Panc1 (cell line): Measurements from ENCODE around the gene CPSF4. TPM values are rescaled to one million over a fixed set of nuclear protein-coding genes. Genes with fewer than 3 reads are reported as not detected.
A peak's percentile ranks its signal among the peaks of the same experiment; 100 is the strongest.

ENCODE experiments used
- ATAC-seq: fragments of 200-7000 bp; cut with Tn5 transposase; 2 replicates; pipeline ENCODE4 v1.9.1; 2020; ENCODE audit warnings: mild to moderate bottlenecking, moderate library complexity
- BruUV-seq: library from RNA; stranded (reverse); fragments of 400-500 nt; replicated peaks from 2 replicates; lab custom pipeline; 2021; lab: Mats Ljungman, UMichigan
- CTCF ChIA-PET: fragments of 300-600 bp; sonication (Branson Sonifier 250); formaldehyde crosslinking; loops from one replicate; lab custom pipeline; 2022; ENCODE audit warnings: antibody characterized with exemption; lab: Charles Lee
- POLR2A ChIA-PET: fragments of 300-600 bp; sonication (Branson Sonifier 250); formaldehyde crosslinking; loops from one replicate; lab custom pipeline; 2022; ENCODE audit warnings: antibody characterized with exemption; lab: Charles Lee
- DNase-seq: peaks from one replicate; pipeline ENCODE4 v3.0.0-alpha.2; 2010; ENCODE audit warnings: low read depth, low spot score
- H3K27ac ChIP-seq: 2 replicates; pipeline ENCODE4 v1.5.1; 2011; ENCODE audit warnings: mild to moderate bottlenecking, low read length, inconsistent platforms
- H3K27me3 ChIP-seq: fragments of 200-500 bp; sonication (Bioruptor generic); 2 replicates; pipeline ENCODE4 v1.6.0; 2014; ENCODE audit warnings: low read length, inconsistent platforms; ENCODE audit not compliant: control insufficient read depth, insufficient read depth
- H3K36me3 ChIP-seq: fragments of 200-500 bp; sonication (Bioruptor generic); 2 replicates; pipeline ENCODE4 v1.5.1; 2014; ENCODE audit warnings: inconsistent platforms, mild to moderate bottlenecking, low read length, moderate library complexity; ENCODE audit not compliant: control insufficient read depth, insufficient read depth
- H3K4me1 ChIP-seq: 2 replicates; pipeline ENCODE4 v1.5.1; 2011; ENCODE audit warnings: inconsistent platforms, mild to moderate bottlenecking, low read length, moderate library complexity; ENCODE audit not compliant: control insufficient read depth, insufficient read depth
- H3K4me3 ChIP-seq, 2 experiments: 2 replicates each; pipeline ENCODE4 v1.5.1; 2011 to 2012; ENCODE audit warnings: low read depth in 2 of 2, low read length in 2 of 2, mild to moderate bottlenecking in 2 of 2, inconsistent platforms in 1 of 2, moderate library complexity in 1 of 2
- H3K9me3 ChIP-seq: fragments of 200-500 bp; sonication (Bioruptor generic); 2 replicates; pipeline ENCODE4 v1.5.1; 2014; ENCODE audit warnings: low read depth, mild to moderate bottlenecking, inconsistent platforms, low read length, moderate library complexity; ENCODE audit not compliant: control insufficient read depth, insufficient read depth
- POLR2AphosphoS5 ChIP-seq: IDR thresholded peaks from 2 replicates; pipeline ENCODE4 v1.6.1; 2012; ENCODE audit warnings: mild to moderate bottlenecking, low read depth, low read length, moderate library complexity
- SIN3A ChIP-seq: IDR thresholded peaks from 2 replicates; pipeline ENCODE4 v1.6.1; 2012; ENCODE audit warnings: low read depth, mild to moderate bottlenecking, low read length, moderate library complexity, borderline replicate concordance; ENCODE audit not compliant: insufficient read depth
- TCF7L2 ChIP-seq: IDR thresholded peaks from 2 replicates; pipeline ENCODE4 v1.6.1; 2011; ENCODE audit warnings: mild to moderate bottlenecking, low read depth, low read length, inconsistent platforms
- in situ Hi-C: cut with HindIII; loops from 2 replicates; pipeline ENCODE4 v1.10.0; 2016; ENCODE audit warnings: low sequenced_read_pairs, low pct_unique_long_range_greater_than_20kb
- intact Hi-C: fragments of 100-400 bp; cut with micrococcal nuclease; formaldehyde crosslinking; loops from one replicate; pipeline ENCODE4 v1.10.0; 2022; ENCODE audit not compliant: unreplicated experiment
- total RNA-seq: library from RNA; stranded (reverse); gene quantifications from one replicate; pipeline ENCODE4 v1.2.1, GENCODE V29; 2021; ENCODE audit not compliant: unreplicated experiment
- TF ChIP-seq, protein P1 (sequence below): fragments of 450-650 bp; IDR thresholded peaks from 2 replicates; pipeline ENCODE4 v1.5.1; 2017; ENCODE audit warnings: mild to moderate bottlenecking
- TF ChIP-seq, protein P2 (sequence below), 2 experiments: IDR thresholded peaks; 2 replicates each; pipeline ENCODE4 v1.6.1; 2011 to 2012; ENCODE audit warnings: low read depth in 2 of 2, control low read depth in 1 of 2, low read length in 1 of 2, mild to moderate bottlenecking in 1 of 2, moderate library complexity in 1 of 2; ENCODE audit not compliant: insufficient read depth in 1 of 2

Gene CPSF4
- total RNA-seq, 1 experiment from 2014 or later: 57.0 TPM

DNA sequence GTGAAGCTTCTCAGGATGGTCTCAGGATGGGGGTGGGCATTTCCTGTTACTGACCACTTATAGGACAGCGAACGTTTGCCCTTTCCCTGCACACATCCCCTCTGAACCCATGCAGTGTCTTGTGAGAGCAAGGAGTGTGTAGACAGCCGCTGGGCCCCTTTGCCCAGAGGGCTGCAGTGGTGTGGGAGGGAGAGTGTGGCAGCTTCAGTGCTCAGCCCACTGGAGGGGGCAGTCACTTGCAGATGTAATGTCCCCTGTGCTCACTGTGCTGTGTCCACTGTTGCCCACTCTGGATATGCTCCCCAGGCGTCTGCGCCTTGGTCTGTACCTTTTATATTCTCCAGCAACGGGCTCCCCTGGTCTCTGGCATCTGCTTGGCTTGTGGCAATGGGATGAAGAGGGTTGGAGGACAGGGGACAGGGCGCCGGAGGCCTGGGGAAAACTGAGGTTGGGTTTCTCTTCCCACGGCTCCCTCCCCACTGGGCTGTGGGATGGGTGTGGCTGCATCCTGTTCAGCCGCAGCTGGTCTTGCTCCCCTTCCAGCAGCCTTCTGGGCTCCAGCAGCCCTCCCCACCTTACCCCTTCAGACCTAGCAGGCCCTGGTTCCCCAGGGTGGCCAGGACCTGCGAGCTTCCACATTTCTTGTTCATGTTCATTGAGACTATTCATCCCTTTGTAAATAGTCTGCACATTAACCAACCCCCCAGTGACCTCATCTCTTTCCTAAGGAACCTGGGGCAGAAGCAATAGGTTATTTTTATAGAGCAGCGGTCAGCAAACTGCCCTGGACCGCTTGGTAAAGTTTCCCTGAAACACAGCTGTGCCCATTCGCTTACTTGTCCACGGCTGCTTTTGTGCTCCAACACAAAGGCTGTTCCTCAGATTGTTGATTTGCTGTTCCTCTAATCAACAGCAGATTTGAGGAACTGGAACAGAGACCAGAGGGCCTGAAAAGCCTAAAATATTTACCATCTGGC, 40.0 kb downstream of the CPSF4 start:
- Histone ChIP-seq H3K27me3 (no peaks in the 10 kb centered on the region), H3K4me1 (no peaks in the 10 kb centered on the region), H3K4me3 (no peak overlapping the region), H3K9me3 (no peaks in the 10 kb centered on the region), H3K27ac (no peak overlapping the region), H3K36me3 (no peaks in the 10 kb centered on the region)
- ChIA-PET CTCF (interaction anchor here (0.6 kb wide), 1 partner anchor 10 kb away, joined by 4 read pairs; no protein-coding TSS in a partner anchor), POLR2A (no interaction called here)
- ATAC-seq: peak; percentile 45
- DNase-seq: no peak
- BruUV-seq: no TSS peak
- in situ Hi-C loops (no loop called here), intact Hi-C loops (no loop called here)
- TF ChIP-seq TCF7L2 (no peak), SIN3A (no peak), POLR2AphosphoS5 (no peak)
- TF ChIP-seq, protein P1, sequence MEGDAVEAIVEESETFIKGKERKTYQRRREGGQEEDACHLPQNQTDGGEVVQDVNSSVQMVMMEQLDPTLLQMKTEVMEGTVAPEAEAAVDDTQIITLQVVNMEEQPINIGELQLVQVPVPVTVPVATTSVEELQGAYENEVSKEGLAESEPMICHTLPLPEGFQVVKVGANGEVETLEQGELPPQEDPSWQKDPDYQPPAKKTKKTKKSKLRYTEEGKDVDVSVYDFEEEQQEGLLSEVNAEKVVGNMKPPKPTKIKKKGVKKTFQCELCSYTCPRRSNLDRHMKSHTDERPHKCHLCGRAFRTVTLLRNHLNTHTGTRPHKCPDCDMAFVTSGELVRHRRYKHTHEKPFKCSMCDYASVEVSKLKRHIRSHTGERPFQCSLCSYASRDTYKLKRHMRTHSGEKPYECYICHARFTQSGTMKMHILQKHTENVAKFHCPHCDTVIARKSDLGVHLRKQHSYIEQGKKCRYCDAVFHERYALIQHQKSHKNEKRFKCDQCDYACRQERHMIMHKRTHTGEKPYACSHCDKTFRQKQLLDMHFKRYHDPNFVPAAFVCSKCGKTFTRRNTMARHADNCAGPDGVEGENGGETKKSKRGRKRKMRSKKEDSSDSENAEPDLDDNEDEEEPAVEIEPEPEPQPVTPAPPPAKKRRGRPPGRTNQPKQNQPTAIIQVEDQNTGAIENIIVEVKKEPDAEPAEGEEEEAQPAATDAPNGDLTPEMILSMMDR: no peak
- TF ChIP-seq, protein P2, sequence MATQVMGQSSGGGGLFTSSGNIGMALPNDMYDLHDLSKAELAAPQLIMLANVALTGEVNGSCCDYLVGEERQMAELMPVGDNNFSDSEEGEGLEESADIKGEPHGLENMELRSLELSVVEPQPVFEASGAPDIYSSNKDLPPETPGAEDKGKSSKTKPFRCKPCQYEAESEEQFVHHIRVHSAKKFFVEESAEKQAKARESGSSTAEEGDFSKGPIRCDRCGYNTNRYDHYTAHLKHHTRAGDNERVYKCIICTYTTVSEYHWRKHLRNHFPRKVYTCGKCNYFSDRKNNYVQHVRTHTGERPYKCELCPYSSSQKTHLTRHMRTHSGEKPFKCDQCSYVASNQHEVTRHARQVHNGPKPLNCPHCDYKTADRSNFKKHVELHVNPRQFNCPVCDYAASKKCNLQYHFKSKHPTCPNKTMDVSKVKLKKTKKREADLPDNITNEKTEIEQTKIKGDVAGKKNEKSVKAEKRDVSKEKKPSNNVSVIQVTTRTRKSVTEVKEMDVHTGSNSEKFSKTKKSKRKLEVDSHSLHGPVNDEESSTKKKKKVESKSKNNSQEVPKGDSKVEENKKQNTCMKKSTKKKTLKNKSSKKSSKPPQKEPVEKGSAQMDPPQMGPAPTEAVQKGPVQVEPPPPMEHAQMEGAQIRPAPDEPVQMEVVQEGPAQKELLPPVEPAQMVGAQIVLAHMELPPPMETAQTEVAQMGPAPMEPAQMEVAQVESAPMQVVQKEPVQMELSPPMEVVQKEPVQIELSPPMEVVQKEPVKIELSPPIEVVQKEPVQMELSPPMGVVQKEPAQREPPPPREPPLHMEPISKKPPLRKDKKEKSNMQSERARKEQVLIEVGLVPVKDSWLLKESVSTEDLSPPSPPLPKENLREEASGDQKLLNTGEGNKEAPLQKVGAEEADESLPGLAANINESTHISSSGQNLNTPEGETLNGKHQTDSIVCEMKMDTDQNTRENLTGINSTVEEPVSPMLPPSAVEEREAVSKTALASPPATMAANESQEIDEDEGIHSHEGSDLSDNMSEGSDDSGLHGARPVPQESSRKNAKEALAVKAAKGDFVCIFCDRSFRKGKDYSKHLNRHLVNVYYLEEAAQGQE (IDR thresholded peaks at IDR 0.05; ENCODE audit: insufficient read depth in 1 of 2, low read depth in 2 of 2, low read length in 1 of 2): no peak

DNA sequence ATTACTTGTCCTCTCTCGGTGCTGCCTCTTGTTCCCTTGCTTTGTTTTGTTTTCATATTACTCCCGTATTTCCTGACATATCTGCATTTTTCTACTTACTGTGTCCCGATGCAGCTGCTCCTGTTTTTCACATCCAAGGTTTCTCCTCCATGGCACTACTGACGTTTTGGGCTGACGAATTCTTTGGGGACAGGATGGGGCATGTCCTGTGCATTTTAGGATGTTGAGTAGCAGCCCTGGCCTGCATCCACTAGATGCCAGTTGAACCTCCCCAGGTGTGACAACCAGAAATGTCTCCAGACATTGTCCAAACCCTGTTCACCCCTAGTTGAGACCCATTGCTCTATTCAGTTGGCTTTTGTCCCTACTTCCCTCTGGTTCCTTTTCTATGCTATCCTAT, 46.4 kb downstream of the CPSF4 start:
- intact Hi-C loops: no loop called here
- TF ChIP-seq, protein P1: no peak
- no peak for TF ChIP-seq SIN3A
- TF ChIP-seq POLR2AphosphoS5: no peak
- TF ChIP-seq, protein P2 (IDR thresholded peaks at IDR 0.05; ENCODE audit: insufficient read depth in 1 of 2, low read depth in 2 of 2, low read length in 1 of 2): no peak
- TF ChIP-seq TCF7L2: no peak
- Histone ChIP-seq H3K9me3 (no peaks in the 10 kb centered on the region), H3K27ac (no peak overlapping the region), H3K4me3 (no peak overlapping the region), H3K36me3 (no peaks in the 10 kb centered on the region), H3K27me3 (no peaks in the 10 kb centered on the region), H3K4me1 (no peaks in the 10 kb centered on the region)
- no peak for ATAC-seq
- DNase-seq: no peak
- ChIA-PET POLR2A (no interaction called here), CTCF (no interaction called here)
- no TSS peak for BruUV-seq
- in situ Hi-C loops: no loop called here
